Stimulated activated CD4-positive, alpha-beta T cell treated with anti-CD3 and anti-CD28 coated beads, Interleukin-12 subunit alpha, Interleukin-12 subunit beta, amount 100 ng/mL, for 4 hours (primary cell): ENCODE data around the gene NIPA2.
A peak's percentile ranks its signal among the peaks of the same experiment; 100 is the strongest.
"Not testable (repeated sequence)": the region's sequence is repeated elsewhere in the genome, so short reads cannot be mapped to it uniquely, and the experiment has no call there.

ENCODE experiments used
- DNase-seq: peaks from one replicate; pipeline ENCODE4 v3.0.0-alpha.2; 2020

The NIPA2 gene

GRCh38 chr15:22838292-22839042 lies at the start of gene NIPA2:
Gene NIPA2 (plus strand): TSS chr15:22838666. CDS start chr15:22851732, 13,066 bp downstream.
- peak; percentile 97 for DNase-seq

GRCh38 chr15:22794063-22794462 lies 44.4 kb upstream of the NIPA2 start:
- no peak for DNase-seq

GRCh38 chr15:22794621-22795167 lies 43.8 kb upstream of the NIPA2 start:
- DNase-seq = no peak

- no peak for DNase-seq
Observed at GRCh38 chr15:22795206-22796063, 43.0 kb upstream of the NIPA2 start.

- no peak for DNase-seq
Observed at GRCh38 chr15:22796079-22796478, 42.4 kb upstream of the NIPA2 start.

- no peak for DNase-seq
Observed at GRCh38 chr15:22799902-22800301, 38.6 kb upstream of the NIPA2 start.

GRCh38 chr15:22803006-22803405 lies 35.5 kb upstream of the NIPA2 start:
- not testable (repeated sequence) for DNase-seq

- no peak for DNase-seq
Observed at GRCh38 chr15:22806156-22806555, 32.3 kb upstream of the NIPA2 start.

GRCh38 chr15:22806664-22807063 lies 31.8 kb upstream of the NIPA2 start:
- DNase-seq = no peak

- DNase-seq = not testable (repeated sequence)
Observed at GRCh38 chr15:22807831-22808230, 30.6 kb upstream of the NIPA2 start.

GRCh38 chr15:22808240-22808639 lies 30.2 kb upstream of the NIPA2 start:
- DNase-seq = no peak

GRCh38 chr15:22808761-22809280 lies 29.6 kb upstream of the NIPA2 start:
- DNase-seq = no peak

- no peak for DNase-seq
Observed at GRCh38 chr15:22810033-22810852, 28.2 kb upstream of the NIPA2 start.

- DNase-seq = no peak
Observed at GRCh38 chr15:22810853-22811338, 27.6 kb upstream of the NIPA2 start.

- no peak for DNase-seq
Observed at GRCh38 chr15:22811640-22812039, 26.8 kb upstream of the NIPA2 start.

- no peak for DNase-seq
Observed at GRCh38 chr15:22813844-22814243, 24.6 kb upstream of the NIPA2 start.

- DNase-seq = no peak
Observed at GRCh38 chr15:22815766-22816165, 22.7 kb upstream of the NIPA2 start.

- no peak for DNase-seq
Observed at GRCh38 chr15:22819651-22820050, 18.8 kb upstream of the NIPA2 start.

GRCh38 chr15:22823495-22824128 lies 14.9 kb upstream of the NIPA2 start:
- no peak for DNase-seq

GRCh38 chr15:22827125-22827524 lies 11.3 kb upstream of the NIPA2 start:
- no peak for DNase-seq

GRCh38 chr15:22831473-22831872 lies 7.0 kb upstream of the NIPA2 start:
- no peak for DNase-seq
